IMR-90 (cell line): ENCODE results near the gene DOK6.

Source experiments
- CEBPB ChIP-seq: IDR thresholded peaks from 2 replicates; pipeline ENCODE4 v1.6.1; 2012; ENCODE audit warnings: low read depth, low read length, improper control_type of control experiment
- CTCF ChIP-seq: conservative IDR thresholded peaks from 2 replicates; pipeline ENCODE4 v1.5.1; 2012; ENCODE audit warnings: mild to moderate bottlenecking, low read depth, low read length, improper control_type of control experiment
- FOS ChIP-seq: fragments of 150-350 bp; IDR thresholded peaks from 2 replicates; pipeline ENCODE4 v1.6.1; 2016; ENCODE audit warnings: low read depth, low read length
- MAZ ChIP-seq: IDR thresholded peaks from 2 replicates; pipeline ENCODE4 v1.6.1; 2012; ENCODE audit warnings: low read depth, mild to moderate bottlenecking, low read length, improper control_type of control experiment, moderate library complexity, borderline replicate concordance
- MXI1 ChIP-seq: IDR thresholded peaks from 2 replicates; pipeline ENCODE4 v1.6.1; 2012; ENCODE audit warnings: low read depth, mild to moderate bottlenecking, low read length, moderate library complexity, borderline replicate concordance
- NFE2L2 ChIP-seq: fragments of 150-350 bp; IDR thresholded peaks from 2 replicates; pipeline ENCODE4 v1.6.1; 2016; ENCODE audit warnings: low read depth, mild to moderate bottlenecking, low read length
- POLR2A ChIP-seq: IDR thresholded peaks from 2 replicates; pipeline ENCODE4 v1.6.1; 2012; ENCODE audit warnings: mild to moderate bottlenecking, low read depth, low read length
- RAD21 ChIP-seq: IDR thresholded peaks from 2 replicates; pipeline ENCODE4 v1.6.1; 2012; ENCODE audit warnings: low read length, improper control_type of control experiment
- RFX5 ChIP-seq: IDR thresholded peaks from 2 replicates; pipeline ENCODE4 v1.8.0; 2012; ENCODE audit warnings: low read depth, mild to moderate bottlenecking, low read length, moderate library complexity
- SMC3 ChIP-seq: fragments of 150-350 bp; IDR thresholded peaks from 2 replicates; pipeline ENCODE4 v1.6.1; 2016; ENCODE audit warnings: low read depth, mild to moderate bottlenecking, antibody characterized with exemption, low read length, moderate library complexity
- USF2 ChIP-seq: fragments of 150-350 bp; IDR thresholded peaks from 2 replicates; pipeline ENCODE4 v1.6.1; 2017; ENCODE audit warnings: mild to moderate bottlenecking, antibody characterized with exemption, low read length, low read depth

DNA sequence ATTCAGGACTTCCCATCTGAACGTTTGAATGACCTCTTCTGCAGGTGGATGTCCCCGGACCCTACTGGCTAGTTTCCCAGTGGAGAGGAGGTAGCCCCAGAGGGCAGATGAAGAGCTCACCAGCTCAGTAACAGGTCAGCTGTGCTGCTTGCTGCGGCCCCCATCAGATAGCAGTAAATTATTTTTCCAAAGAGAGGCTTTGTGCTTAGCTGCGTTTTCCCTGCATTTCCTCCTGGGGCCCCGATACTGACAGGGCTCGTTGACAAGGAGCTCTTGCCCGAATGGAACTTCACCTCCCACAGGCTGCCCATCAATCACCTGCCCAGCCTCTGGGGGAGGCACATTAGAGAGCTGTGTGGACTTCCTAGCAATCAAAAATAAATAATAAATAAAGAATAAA, 185.8 kb downstream of the DOK6 start:
- TF ChIP-seq RFX5 (no peak), CTCF (no peak), RAD21 (no peak), USF2 (no peak), POLR2A (no peak), MXI1 (no peak), FOS (no peak), SMC3 (no peak), NFE2L2 (no peak), CEBPB (no peak), MAZ (no peak)
